ENCODE results near the gene CAMTA1.

CAMTA1 gene

DNA sequence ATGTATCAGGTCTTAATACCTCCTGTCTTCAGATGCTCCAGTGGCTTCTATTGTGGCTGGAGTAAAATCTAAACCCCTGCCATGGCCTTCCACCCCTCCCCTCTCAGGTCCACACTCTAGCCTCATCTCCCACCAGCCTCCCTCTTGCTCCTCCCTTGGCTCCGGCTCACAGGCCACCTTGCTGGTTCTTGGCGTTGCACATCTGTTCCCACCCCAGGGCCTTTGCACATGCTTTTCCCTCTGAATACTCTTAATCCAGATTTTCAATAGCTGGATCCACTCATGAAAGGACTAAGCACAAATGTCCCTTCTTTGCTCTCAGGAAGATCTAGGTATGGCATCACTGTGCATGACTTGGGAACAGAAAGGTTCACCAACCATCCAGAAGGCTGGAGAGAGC, 570.4 kb downstream of the CAMTA1 start:
- no peak overlapping the region for H3K4me3 ChIP-seq (ENCODE audit: low read length)
- H3K4me2 ChIP-seq (ENCODE audit: low read depth, low read length), result no peak overlapping the region
- H3K9ac ChIP-seq (ENCODE audit: low read length), result no peak overlapping the region
- no peaks in the 10 kb centered on the region for H4K20me1 ChIP-seq (ENCODE audit: insufficient read depth, low read length)
- no peak overlapping the region for H3K27ac ChIP-seq (ENCODE audit: low read length)
- no peaks in the 10 kb centered on the region for H3K9me3 ChIP-seq (replicated peaks; ENCODE audit: insufficient read depth, low read length)
- H2AFZ ChIP-seq (ENCODE audit: low read length), result no peak overlapping the region
- no peaks in the 10 kb centered on the region for H3K36me3 ChIP-seq (replicated peaks; ENCODE audit: insufficient read depth, low read length)
- no peaks in the 10 kb centered on the region for H3K79me2 ChIP-seq (ENCODE audit: low read length)
- DNase-seq, result no peak
- no peaks in the 10 kb centered on the region for H3K9me2 ChIP-seq (replicated peaks; ENCODE audit: insufficient read depth, low read length)
- peaks cover 88% of the 10 kb centered on the region for H3K27me3 ChIP-seq (replicated peaks; ENCODE audit: insufficient read depth, low read length)
- TF ChIP-seq, protein P1, sequence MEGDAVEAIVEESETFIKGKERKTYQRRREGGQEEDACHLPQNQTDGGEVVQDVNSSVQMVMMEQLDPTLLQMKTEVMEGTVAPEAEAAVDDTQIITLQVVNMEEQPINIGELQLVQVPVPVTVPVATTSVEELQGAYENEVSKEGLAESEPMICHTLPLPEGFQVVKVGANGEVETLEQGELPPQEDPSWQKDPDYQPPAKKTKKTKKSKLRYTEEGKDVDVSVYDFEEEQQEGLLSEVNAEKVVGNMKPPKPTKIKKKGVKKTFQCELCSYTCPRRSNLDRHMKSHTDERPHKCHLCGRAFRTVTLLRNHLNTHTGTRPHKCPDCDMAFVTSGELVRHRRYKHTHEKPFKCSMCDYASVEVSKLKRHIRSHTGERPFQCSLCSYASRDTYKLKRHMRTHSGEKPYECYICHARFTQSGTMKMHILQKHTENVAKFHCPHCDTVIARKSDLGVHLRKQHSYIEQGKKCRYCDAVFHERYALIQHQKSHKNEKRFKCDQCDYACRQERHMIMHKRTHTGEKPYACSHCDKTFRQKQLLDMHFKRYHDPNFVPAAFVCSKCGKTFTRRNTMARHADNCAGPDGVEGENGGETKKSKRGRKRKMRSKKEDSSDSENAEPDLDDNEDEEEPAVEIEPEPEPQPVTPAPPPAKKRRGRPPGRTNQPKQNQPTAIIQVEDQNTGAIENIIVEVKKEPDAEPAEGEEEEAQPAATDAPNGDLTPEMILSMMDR (IDR thresholded peaks at IDR 0.05; ENCODE audit: low read length), result no peak
- TF ChIP-seq EZH2phosphoT487 (IDR thresholded peaks at IDR 0.05; ENCODE audit: low read length) (no peak), EZH2 (optimal IDR thresholded peaks at IDR 0.05; ENCODE audit: low read depth, low read length) (no peak)
- no peaks in the 10 kb centered on the region for H3K4me1 ChIP-seq (ENCODE audit: low read length)
- H3F3A ChIP-seq (ENCODE audit: insufficient read depth, low read length), result no peaks in the 10 kb centered on the region

DNA sequence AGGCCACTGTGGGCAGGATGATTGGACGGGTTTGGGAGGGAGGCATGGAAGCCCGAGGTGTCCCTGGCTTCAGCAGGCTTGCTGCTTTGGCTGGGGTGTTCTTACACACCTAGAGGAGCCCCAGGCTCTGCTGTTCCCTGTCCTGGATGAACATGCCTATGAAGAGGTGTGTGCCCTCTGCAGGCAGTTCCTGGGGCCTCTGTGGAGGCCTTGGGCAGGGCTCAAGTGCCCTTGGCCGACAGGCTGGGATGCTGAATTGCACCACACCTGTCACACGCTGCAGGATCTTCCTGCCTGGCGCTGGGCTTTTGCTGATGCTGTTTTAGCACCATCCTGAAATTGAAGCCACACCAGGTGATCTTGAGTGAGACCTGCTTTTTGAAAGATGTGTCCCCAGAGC, 570.8 kb downstream of the CAMTA1 start:
- no peaks in the 10 kb centered on the region for H3K4me1 ChIP-seq (ENCODE audit: low read length)
- no peak for DNase-seq
- H2AFZ ChIP-seq (ENCODE audit: low read length), result no peak overlapping the region
- H3K27me3 ChIP-seq (replicated peaks; ENCODE audit: insufficient read depth, low read length), result peaks cover 88% of the 10 kb centered on the region
- no peak overlapping the region for H3K9ac ChIP-seq (ENCODE audit: low read length)
- no peaks in the 10 kb centered on the region for H3K9me2 ChIP-seq (replicated peaks; ENCODE audit: insufficient read depth, low read length)
- no peak overlapping the region for H3K4me2 ChIP-seq (ENCODE audit: low read depth, low read length)
- no peaks in the 10 kb centered on the region for H3F3A ChIP-seq (ENCODE audit: insufficient read depth, low read length)
- no peaks in the 10 kb centered on the region for H3K79me2 ChIP-seq (ENCODE audit: low read length)
- no peaks in the 10 kb centered on the region for H4K20me1 ChIP-seq (ENCODE audit: insufficient read depth, low read length)
- H3K36me3 ChIP-seq (replicated peaks; ENCODE audit: insufficient read depth, low read length), result no peaks in the 10 kb centered on the region
- no peak overlapping the region for H3K27ac ChIP-seq (ENCODE audit: low read length)
- no peaks in the 10 kb centered on the region for H3K9me3 ChIP-seq (replicated peaks; ENCODE audit: insufficient read depth, low read length)
- no peak overlapping the region for H3K4me3 ChIP-seq (ENCODE audit: low read length)
- TF ChIP-seq, protein P1 (IDR thresholded peaks at IDR 0.05; ENCODE audit: low read length), result no peak
- TF ChIP-seq EZH2 (optimal IDR thresholded peaks at IDR 0.05; ENCODE audit: low read depth, low read length) (no peak), EZH2phosphoT487 (IDR thresholded peaks at IDR 0.05; ENCODE audit: low read length) (no peak)

DNA sequence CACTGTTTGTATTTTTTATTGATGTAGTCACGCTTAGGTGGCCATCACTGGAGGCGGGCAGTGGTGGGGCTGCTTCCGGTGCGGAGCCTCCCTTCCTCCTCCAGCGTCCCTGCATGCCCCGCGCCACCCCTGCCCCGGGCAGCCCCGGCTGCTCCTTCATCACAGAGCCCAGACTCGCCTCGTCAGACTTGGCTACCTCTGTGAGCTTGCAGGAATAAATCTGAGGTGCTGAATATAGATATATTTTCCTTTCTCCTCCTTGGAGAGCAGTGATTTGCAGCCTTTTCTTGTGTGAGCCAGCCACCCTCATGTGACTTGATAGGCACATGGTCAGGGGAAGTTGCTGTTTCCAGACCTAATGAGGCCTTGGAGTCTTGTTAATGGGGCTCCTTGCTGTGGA, 573.2 kb downstream of the CAMTA1 start:
- no peak for DNase-seq
- Histone ChIP-seq H2AFZ (ENCODE audit: low read length) (no peak overlapping the region), H3F3A (ENCODE audit: insufficient read depth, low read length) (no peaks in the 10 kb centered on the region), H3K4me1 (ENCODE audit: low read length) (no peaks in the 10 kb centered on the region), H3K79me2 (ENCODE audit: low read length) (no peaks in the 10 kb centered on the region), H3K27me3 (replicated peaks; ENCODE audit: insufficient read depth, low read length) (peaks cover 88% of the 10 kb centered on the region), H3K27ac (ENCODE audit: low read length) (no peak overlapping the region), H4K20me1 (ENCODE audit: insufficient read depth, low read length) (no peaks in the 10 kb centered on the region), H3K9ac (ENCODE audit: low read length) (no peak overlapping the region), H3K9me3 (replicated peaks; ENCODE audit: insufficient read depth, low read length) (no peaks in the 10 kb centered on the region), H3K4me3 (ENCODE audit: low read length) (no peak overlapping the region), H3K36me3 (replicated peaks; ENCODE audit: insufficient read depth, low read length) (no peaks in the 10 kb centered on the region), H3K4me2 (ENCODE audit: low read depth, low read length) (no peak overlapping the region), H3K9me2 (replicated peaks; ENCODE audit: insufficient read depth, low read length) (no peaks in the 10 kb centered on the region)
- TF ChIP-seq EZH2phosphoT487 (IDR thresholded peaks at IDR 0.05; ENCODE audit: low read length), result no peak
- TF ChIP-seq EZH2 (optimal IDR thresholded peaks at IDR 0.05; ENCODE audit: low read depth, low read length), result no peak
- TF ChIP-seq, protein P1 (IDR thresholded peaks at IDR 0.05; ENCODE audit: low read length), result no peak
